ENCODE measurements around the gene ABCG4. TPM values are rescaled to one million over a fixed set of nuclear protein-coding genes. Genes with fewer than 3 reads are reported as not detected.
"Not testable (repeated sequence)": the region's sequence is repeated elsewhere in the genome, so short reads cannot be mapped to it uniquely, and the experiment has no call there.

ABCG4 gene
- total and polyA plus RNA-seq, 9 of the 15 experiments (the other 6 are each of a cell fraction or from before 2014, with no cell fraction given): 0.03 to 0.11 (median 0.07) TPM; not detected in 4

- H3K27me3 ChIP-seq (ENCODE audit: control insufficient read depth in 2 of 2, insufficient read depth in 2 of 2, low read length in 2 of 2); H3K9me1 ChIP-seq (ENCODE audit: control insufficient read depth, insufficient read depth, low read length); H3K36me3 ChIP-seq (ENCODE audit: control insufficient read depth, insufficient read depth, low read length); ATAC-seq; FAIRE-seq; DNase-seq (ENCODE audit: extremely low read depth in 1 of 4, low spot score in 3 of 4); H3K79me2 ChIP-seq (ENCODE audit: control insufficient read depth, insufficient read depth, low read length); BruUV-seq (replicated peaks); intact Hi-C loops (cut with micrococcal nuclease); H4K20me1 ChIP-seq (replicated peaks; ENCODE audit: control insufficient read depth, insufficient read depth, low read length); in situ Hi-C loops (cut with MboI); H3K4me2 ChIP-seq (ENCODE audit: insufficient read depth, low read length); H3K27ac ChIP-seq (ENCODE audit: extremely low read depth, low read depth, low read length); H3K4me3 ChIP-seq; H2AFZ ChIP-seq (ENCODE audit: low read depth, low read length); H3K9me3 ChIP-seq (replicated peaks; ENCODE audit: control insufficient read depth, insufficient read depth, low read depth, low read length); H3K9ac ChIP-seq (ENCODE audit: insufficient read depth in 1 of 2, low read depth in 2 of 2, low read length in 2 of 2); CTCF ChIA-PET (ENCODE audit: low intra/inter-chr PET ratio): not testable (repeated sequence)
- POLR2A ChIA-PET: interaction anchor here (0.6 to 1.2 kb wide), 2 partner anchors 117 to 147 kb away, joined by 3 to 4 read pairs; partner anchors contain the start of gene HMBS
- WGBS (ENCODE audit: insufficient coverage, low coverage, missing lambda C conversion rate): 43% methylated on average over 5 of the region's 5 CpGs
- TF ChIP-seq RFX1 (IDR thresholded peaks at IDR 0.05): peak; percentile 66; the same call in 1 of the 2 replicates
- TF ChIP-seq YY1 (IDR thresholded peaks at IDR 0.05; ENCODE audit: borderline replicate concordance in 1 of 3, control insufficient read depth in 1 of 3, extremely low read depth in 1 of 3, insufficient read depth in 3 of 3, insufficient read length in 1 of 3, insufficient replicate concordance in 2 of 3, low read depth in 1 of 3, low read length in 2 of 3): peak in 1 of 3 experiments; percentile 46
- 0 out of 2 replicates have a peak, but pooled peaks have one; percentile 18 for TF ChIP-seq HDAC8 (tag; IDR thresholded peaks at IDR 0.05)
- 0 out of 2 replicates have a peak, but pooled peaks have one; percentile 0 for TF ChIP-seq MEF2D (tag; conservative IDR thresholded peaks at IDR 0.05; ENCODE audit: low read depth)
- peaks cover 5 to 12% of the 10 kb centered on the region in 2 experiments; a peak in 3 of 5 replicates for H3K4me1 ChIP-seq (replicated peaks in 1 of 2; ENCODE audit: control insufficient read depth in 2 of 2, insufficient read depth in 2 of 2, low read length in 2 of 2)
These were observed 52.4 kb downstream of the ABCG4 start for GRCh38 chr11:119201236-119201635.

GRCh38 chr11:119202554-119202953 is 53.7 kb downstream of the ABCG4 start:
- no peak for DNase-seq (ENCODE audit: extremely low read depth in 1 of 4, low spot score in 3 of 4)
- Histone ChIP-seq H4K20me1 (replicated peaks; ENCODE audit: control insufficient read depth, insufficient read depth, low read length) (0 out of 2 replicates have a peak, but pooled peaks cover 7% of the 10 kb centered on the region), H3K4me2 (ENCODE audit: insufficient read depth, low read length) (no peak overlapping the region), H3K4me3 (no peak overlapping the region), H2AFZ (ENCODE audit: low read depth, low read length) (no peak overlapping the region), H3K9me1 (ENCODE audit: control insufficient read depth, insufficient read depth, low read length) (no peaks in the 10 kb centered on the region), H3K9ac (ENCODE audit: insufficient read depth in 1 of 2, low read depth in 2 of 2, low read length in 2 of 2) (no peak overlapping the region), H3K27me3 (ENCODE audit: control insufficient read depth in 2 of 2, insufficient read depth in 2 of 2, low read length in 2 of 2) (no peaks in the 10 kb centered on the region), H3K79me2 (ENCODE audit: control insufficient read depth, insufficient read depth, low read length) (peaks cover 12% of the 10 kb centered on the region), H3K27ac (ENCODE audit: extremely low read depth, low read depth, low read length) (no peak overlapping the region), H3K36me3 (ENCODE audit: control insufficient read depth, insufficient read depth, low read length) (no peaks in the 10 kb centered on the region), H3K9me3 (replicated peaks; ENCODE audit: control insufficient read depth, insufficient read depth, low read depth, low read length) (no peaks in the 10 kb centered on the region), H3K4me1 (replicated peaks in 1 of 2; ENCODE audit: control insufficient read depth in 2 of 2, insufficient read depth in 2 of 2, low read length in 2 of 2) (peaks cover 10 to 16% of the 10 kb centered on the region in 2 experiments; a peak in 3 of 5 replicates)
- CTCF ChIA-PET (ENCODE audit: low intra/inter-chr PET ratio): no interaction called here
- no peak for FAIRE-seq
- TF ChIP-seq DDX20 (tag; IDR thresholded peaks at IDR 0.05; ENCODE audit: low read depth) (no peak), ZNF586 (CRISPR knock-in tag; conservative IDR thresholded peaks at IDR 0.05) (no peak), SREBF1 (IDR thresholded peaks at IDR 0.05; ENCODE audit: borderline replicate concordance, low read depth, low read length) (no peak), BRD9 (IDR thresholded peaks at IDR 0.05; ENCODE audit: low read depth, partially characterized antibody) (no peak), KAT8 (IDR thresholded peaks at IDR 0.05; ENCODE audit: low read depth) (no peak)
- in situ Hi-C loops (cut with MboI) (no loop called here), intact Hi-C loops (cut with micrococcal nuclease) (no loop called here)
- POLR2A ChIA-PET: interaction anchor here (0.7 kb wide), 1 partner anchor 22 kb away, joined by 3 read pairs; no protein-coding TSS in a partner anchor
- WGBS (ENCODE audit: insufficient coverage, low coverage, missing lambda C conversion rate): 59% methylated on average over 7 of the region's 7 CpGs
- ATAC-seq: no peak
- BruUV-seq (replicated peaks): no TSS peak
